HCT116 (cell line): ENCODE data around the gene SOBP. TPM values are rescaled to one million over a fixed set of nuclear protein-coding genes. Genes with fewer than 3 reads are reported as not detected.

ENCODE experiments used
- ATAC-seq: fragments of 200-7000 bp; cut with Tn5 transposase; 2 replicates; pipeline ENCODE4 v1.9.1; 2020; ENCODE audit warnings: mild to moderate bottlenecking, moderate library complexity
- BruUV-seq: library from RNA; stranded (reverse); fragments of 400-500 nt; replicated peaks from 2 replicates; lab custom pipeline; 2021; lab: Mats Ljungman, UMichigan
- CTCF ChIA-PET: fragments of 300-600 bp; sonication (Branson Sonifier 250); formaldehyde crosslinking; loops from one replicate; lab custom pipeline; 2021; ENCODE audit warnings: antibody characterized with exemption; lab: Charles Lee
- POLR2A ChIA-PET: fragments of 300-600, 350-600 bp; sonication (Branson Sonifier 250); formaldehyde crosslinking; loops from one replicate; lab custom pipeline; 2021; ENCODE audit warnings: antibody characterized with exemption; lab: Charles Lee
- RAD21 ChIA-PET, 2 experiments: fragments of 300-600 bp; sonication (Branson Sonifier 250); formaldehyde crosslinking; loops; one replicate each; lab custom pipeline; 2023; ENCODE audit warnings: low total read pairs in 2 of 2; ENCODE audit not compliant: uncharacterized antibody in 2 of 2, unreplicated experiment in 2 of 2, low non-redundant PET in 1 of 2; lab: Charles Lee
- DNase-seq: peaks from one replicate; pipeline ENCODE4 v3.0.0-alpha.2; 2010; ENCODE audit warnings: low read depth, low spot score
- H2AFZ ChIP-seq: fragments of 200-600 bp; shearing (Covaris generic), sonication (generic); 2 replicates; pipeline ENCODE4 v1.6.1; 2017; ENCODE audit warnings: low read depth, mixed run types, mixed read lengths, antibody characterized with exemption, low read length; ENCODE audit not compliant: poor library complexity, severe bottlenecking
- H3K27ac ChIP-seq: 2 replicates; pipeline ENCODE4 v1.5.1; 2012; ENCODE audit warnings: low read depth, low read length
- H3K27me3 ChIP-seq: fragments of 200-600 bp; sonication (generic); 2 replicates; pipeline ENCODE4 v1.6.1; 2016; ENCODE audit warnings: mixed run types, low read length, mixed read lengths; ENCODE audit not compliant: insufficient read depth
- H3K36me3 ChIP-seq, 2 experiments: fragments of 200-500 bp in 1 of 2; fragments of 200-600 bp in 1 of 2; sonication (Bioruptor generic) in 1 of 2; sonication (generic) in 1 of 2; 2 replicates each; pipeline versions ENCODE4 v1.5.1 to v1.6.1; 2014 to 2016; ENCODE audit warnings: low read length in 2 of 2, inconsistent platforms in 1 of 2, mixed read lengths in 1 of 2, mixed run types in 1 of 2; ENCODE audit not compliant: insufficient read depth in 2 of 2, control insufficient read depth in 1 of 2
- H3K4me1 ChIP-seq, 2 experiments: fragments of 200-600 bp in 1 of 2; sonication (generic) in 1 of 2; 2 replicates each; pipeline versions ENCODE4 v1.5.1 to v1.6.1; 2012 to 2017; ENCODE audit warnings: low read length in 2 of 2, inconsistent platforms in 1 of 2, mild to moderate bottlenecking in 1 of 2, mixed read lengths in 1 of 2, mixed run types in 1 of 2, moderate library complexity in 1 of 2; ENCODE audit not compliant: insufficient read depth in 2 of 2, control insufficient read depth in 1 of 2
- H3K4me2 ChIP-seq: fragments of 200-600 bp; sonication (generic); 2 replicates; pipeline ENCODE4 v1.6.1; 2017; ENCODE audit warnings: mixed run types, low read length, mixed read lengths
- H3K4me3 ChIP-seq, 2 experiments: fragments of 200-600 bp in 1 of 2; sonication (generic) in 1 of 2; replicated peaks in 1 of 2; 2 replicates each; pipeline ENCODE4 v1.5.1; 2011 to 2016; ENCODE audit warnings: low read length in 2 of 2, control low read depth in 1 of 2, low read depth in 1 of 2, mild to moderate bottlenecking in 1 of 2, mixed read lengths in 1 of 2, mixed run types in 1 of 2
- H3K79me2 ChIP-seq: fragments of 200-600 bp; sonication (generic); 2 replicates; pipeline ENCODE4 v1.6.1; 2017; ENCODE audit warnings: mild to moderate bottlenecking, mixed run types, low read length, moderate library complexity, mixed read lengths; ENCODE audit not compliant: insufficient read depth
- H3K9ac ChIP-seq: fragments of 200-600 bp; sonication (generic); 2 replicates; pipeline ENCODE4 v1.6.1; 2016; ENCODE audit warnings: low read length, mixed read lengths
- H3K9me2 ChIP-seq: fragments of 200-600 bp; sonication (generic), shearing (Covaris generic); 2 replicates; pipeline ENCODE4 v1.6.1; 2017; ENCODE audit warnings: mixed run types, mild to moderate bottlenecking, moderate library complexity; ENCODE audit not compliant: insufficient read depth
- H3K9me3 ChIP-seq, 2 experiments: fragments of 200-500 bp in 1 of 2; fragments of 200-600 bp in 1 of 2; sonication (Bioruptor generic) in 1 of 2; sonication (generic) in 1 of 2; 2 replicates each; pipeline ENCODE4 v1.6.1; 2014 to 2017; ENCODE audit warnings: low read length in 2 of 2, mixed read lengths in 2 of 2, inconsistent platforms in 1 of 2, low read depth in 1 of 2, mild to moderate bottlenecking in 1 of 2, mixed run types in 1 of 2, moderate library complexity in 1 of 2; ENCODE audit not compliant: control insufficient read depth in 1 of 2, insufficient read depth in 1 of 2
- H4K20me1 ChIP-seq: fragments of 200-600 bp; sonication (generic), shearing (Covaris generic); 2 replicates; pipeline ENCODE4 v1.6.1; 2017; ENCODE audit warnings: mixed run types, mild to moderate bottlenecking, moderate library complexity; ENCODE audit not compliant: insufficient read depth
- EGR1 ChIP-seq: IDR thresholded peaks from 2 replicates; pipeline ENCODE4 v1.6.1; 2012; ENCODE audit warnings: low read depth
- EZH2 ChIP-seq: fragments of 200-600 bp; sonication (generic); IDR thresholded peaks from 2 replicates; pipeline ENCODE4 v1.6.1; 2017; ENCODE audit warnings: antibody characterized with exemption, mixed run types
- EZH2phosphoT487 ChIP-seq: fragments of 200-600 bp; IDR thresholded peaks from 2 replicates; pipeline ENCODE4 v1.6.1; 2018; ENCODE audit warnings: antibody characterized with exemption, borderline replicate concordance
- JUND ChIP-seq: IDR thresholded peaks from 2 replicates; pipeline ENCODE4 v1.6.1; 2012
- POLR2AphosphoS5 ChIP-seq: IDR thresholded peaks from 2 replicates; pipeline ENCODE4 v1.6.1; 2011; ENCODE audit warnings: mild to moderate bottlenecking, low read depth, low read length, moderate library complexity
- RAD21 ChIP-seq: IDR thresholded peaks from 2 replicates; pipeline ENCODE4 v1.6.1; 2012; ENCODE audit warnings: low read depth, mild to moderate bottlenecking
- SRF ChIP-seq: IDR thresholded peaks from 2 replicates; pipeline ENCODE4 v1.6.1; 2012; ENCODE audit warnings: low read depth
- intact Hi-C: fragments of 100-400 bp; cut with micrococcal nuclease; formaldehyde crosslinking; loops from 2 replicates; pipeline ENCODE4 v1.10.0; 2022
- total RNA-seq: library from RNA; stranded (reverse); gene quantifications from one replicate; pipeline ENCODE4 v1.2.1, GENCODE V29; 2021; ENCODE audit not compliant: unreplicated experiment
- TF ChIP-seq, protein P1 (sequence below): IDR thresholded peaks from 2 replicates; pipeline ENCODE4 v1.6.1; 2012

SOBP gene
- total RNA-seq, 1 experiment from 2014 or later: 2.6 TPM

DNA sequence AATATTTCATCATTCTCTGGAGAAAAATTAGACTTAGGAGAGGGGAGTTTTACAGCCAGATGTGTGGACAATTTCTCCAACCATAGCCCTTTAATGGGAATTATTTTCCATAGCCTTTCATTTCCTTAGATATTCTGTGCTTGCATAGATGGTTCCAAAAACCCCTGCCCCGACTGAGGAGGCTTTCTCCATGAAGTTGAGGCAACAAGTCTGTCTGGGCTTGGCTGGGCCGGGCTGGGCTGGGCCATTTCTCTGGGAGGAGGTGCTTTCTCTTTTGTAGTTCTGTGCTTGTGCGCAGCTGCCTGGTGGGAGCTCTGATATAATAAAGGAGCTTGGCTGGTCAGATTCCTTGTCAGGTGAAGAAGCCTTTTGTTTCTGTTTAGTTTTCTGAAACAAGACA is 71.4 kb downstream of the SOBP start:
- TF ChIP-seq, protein P1, sequence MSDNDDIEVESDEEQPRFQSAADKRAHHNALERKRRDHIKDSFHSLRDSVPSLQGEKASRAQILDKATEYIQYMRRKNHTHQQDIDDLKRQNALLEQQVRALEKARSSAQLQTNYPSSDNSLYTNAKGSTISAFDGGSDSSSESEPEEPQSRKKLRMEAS: no peak
- TF ChIP-seq EGR1 (no peak), POLR2AphosphoS5 (no peak), RAD21 (no peak)
- H3K4me3 ChIP-seq: no peak overlapping the region
- no peak for ATAC-seq
- H3K9me3 ChIP-seq: no peaks in the 10 kb centered on the region
- no peak for DNase-seq
- no peaks in the 10 kb centered on the region for H4K20me1 ChIP-seq
- ChIA-PET POLR2A (no interaction called here), RAD21 (no interaction called here), CTCF (no interaction called here)
- no peaks in the 10 kb centered on the region for H3K9me2 ChIP-seq
- no peak overlapping the region for H3K9ac ChIP-seq
- H3K27me3 ChIP-seq: no peaks in the 10 kb centered on the region
- H3K4me1 ChIP-seq: no peaks in the 10 kb centered on the region
- H3K36me3 ChIP-seq: no peaks in the 10 kb centered on the region
- H3K4me2 ChIP-seq: no peak overlapping the region
- no peaks in the 10 kb centered on the region for H3K79me2 ChIP-seq
- no TSS peak for BruUV-seq
- H3K27ac ChIP-seq: no peak overlapping the region
- no peak overlapping the region for H2AFZ ChIP-seq
- intact Hi-C loops: no loop called here

DNA sequence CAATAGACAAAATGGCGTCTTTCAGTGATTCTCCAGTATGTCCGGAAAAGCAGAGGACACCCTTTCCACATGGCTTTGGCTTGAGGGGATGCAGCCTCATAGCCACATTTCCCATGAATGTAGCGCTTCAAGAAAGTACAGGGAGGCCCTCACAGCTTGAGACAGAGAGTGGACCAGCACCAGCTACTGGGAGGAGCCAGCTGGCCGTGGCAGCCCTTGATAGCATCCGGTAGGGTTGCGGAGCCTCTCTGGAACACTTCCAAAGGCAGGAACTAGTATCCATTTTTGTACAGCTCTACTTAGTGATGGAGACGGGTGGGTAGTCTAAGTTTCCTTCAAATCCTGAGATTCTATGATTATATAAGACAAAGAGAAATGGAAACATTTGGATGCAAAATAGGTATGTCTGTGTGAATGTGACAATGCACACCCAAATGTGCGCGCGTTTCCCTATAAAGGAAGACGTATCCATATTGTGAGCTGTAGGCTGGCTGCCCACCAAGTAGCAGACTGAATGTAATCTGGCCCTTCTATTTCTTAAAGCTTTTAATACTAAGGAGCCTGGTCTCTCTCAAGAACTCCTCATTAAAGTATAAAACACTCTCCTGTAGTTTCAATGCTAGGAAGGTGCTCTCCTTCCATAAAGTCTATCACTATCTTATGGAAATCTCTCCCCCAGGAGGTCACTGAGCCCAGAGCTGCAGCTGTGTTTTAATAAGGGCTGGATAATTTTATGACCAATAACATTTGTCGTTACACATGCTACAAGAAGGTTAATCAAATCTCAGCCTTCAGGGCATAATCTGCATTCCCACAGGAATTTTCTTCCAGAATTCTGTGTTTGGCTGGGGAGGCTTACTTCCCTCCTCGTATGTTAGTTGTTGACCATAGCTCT is 74.0 kb downstream of the SOBP start:
- DNase-seq (no peak), ATAC-seq (no peak)
- H3K27me3 ChIP-seq: no peaks in the 10 kb centered on the region
- ChIA-PET RAD21 (no interaction called here), POLR2A (no interaction called here), CTCF (no interaction called here)
- H3K4me3 ChIP-seq: no peak overlapping the region
- no peaks in the 10 kb centered on the region for H3K9me2 ChIP-seq
- H3K4me1 ChIP-seq: no peaks in the 10 kb centered on the region
- TF ChIP-seq POLR2AphosphoS5 (no peak), SRF (no peak), JUND (no peak), EZH2 (no peak), EGR1 (no peak), EZH2phosphoT487 (no peak), RAD21 (no peak)
- TF ChIP-seq, protein P1: no peak
- no peak overlapping the region for H3K27ac ChIP-seq
- H4K20me1 ChIP-seq: no peaks in the 10 kb centered on the region
- BruUV-seq: no TSS peak
- no peak overlapping the region for H3K9ac ChIP-seq
- H3K4me2 ChIP-seq: no peak overlapping the region
- H3K9me3 ChIP-seq: no peaks in the 10 kb centered on the region
- H2AFZ ChIP-seq: no peak overlapping the region
- H3K36me3 ChIP-seq: no peaks in the 10 kb centered on the region
- H3K79me2 ChIP-seq: no peaks in the 10 kb centered on the region
- intact Hi-C loops: no loop called here
